HEK293T (cell line): Measurements from ENCODE around the gene TMEM132D.
"Not testable (repeated sequence)": the region's sequence is repeated elsewhere in the genome, so short reads cannot be mapped to it uniquely, and the experiment has no call there.

Experiments
- ELF4 ChIP-seq: fragments of 450-650 bp; IDR thresholded peaks from 2 replicates; pipeline ENCODE4 v1.6.1; 2017; ENCODE audit warnings: antibody characterized with exemption
- FOXK2 ChIP-seq: fragments of 450-650 bp; IDR thresholded peaks from 2 replicates; pipeline ENCODE4 v1.6.1; 2016; ENCODE audit warnings: mild to moderate bottlenecking
- FOXM1 ChIP-seq: fragments of 450-650 bp; IDR thresholded peaks from 2 replicates; pipeline ENCODE4 v1.6.1; 2017; ENCODE audit warnings: mild to moderate bottlenecking, borderline replicate concordance
- SUZ12 ChIP-seq: fragments of 450-650 bp; IDR thresholded peaks from 2 replicates; pipeline ENCODE4 v1.6.1; 2016; ENCODE audit warnings: mild to moderate bottlenecking

DNA sequence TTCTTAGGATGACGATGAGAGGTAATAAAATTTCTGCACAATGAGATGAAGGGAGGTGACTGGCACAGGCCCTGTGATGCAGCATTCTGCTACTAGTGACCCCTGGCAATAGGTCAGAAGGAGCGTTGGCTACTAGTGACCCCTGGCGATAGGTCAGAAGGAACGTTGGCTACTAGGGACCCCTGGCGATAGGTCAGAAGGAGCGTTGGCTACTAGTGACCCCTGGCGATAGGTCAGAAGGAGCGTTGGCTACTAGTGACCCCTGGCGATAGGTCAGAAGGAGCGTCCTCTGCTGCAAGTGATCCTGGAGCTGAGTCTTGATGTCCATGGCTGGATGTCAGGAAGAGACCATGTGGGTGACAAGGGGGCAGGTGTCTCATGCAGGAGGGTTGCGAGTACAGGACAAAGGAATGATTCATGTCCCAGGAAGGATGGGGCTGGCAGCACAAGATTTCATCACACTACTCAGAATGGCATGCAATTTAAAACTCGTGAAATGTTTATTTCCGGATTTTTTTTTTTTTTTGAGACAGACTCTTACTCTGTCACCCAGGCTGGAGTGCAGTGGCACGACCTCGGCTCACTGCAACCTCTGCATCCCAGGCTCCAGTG lies 365.0 kb downstream of the TMEM132D start:
- not testable (repeated sequence) for TF ChIP-seq ELF4, FOXK2, SUZ12, FOXM1
